Measurements from ENCODE around the gene VOPP1.

The VOPP1 gene

GRCh38 chr7:55534262-55534915 is 37.9 kb downstream of the VOPP1 start:
- Histone ChIP-seq H3K4me1 (ENCODE audit: control insufficient read depth, insufficient read depth, low read length) (peaks cover 9% of the 10 kb centered on the region), H3K27me3 (ENCODE audit: control insufficient read depth, insufficient read depth, low read length, poor library complexity, severe bottlenecking) (no peaks in the 10 kb centered on the region), H3K4me3 (ENCODE audit: insufficient read depth, low read depth, low read length) (no peak overlapping the region), H3K36me3 (ENCODE audit: control insufficient read depth, insufficient read depth, low read length) (no peaks in the 10 kb centered on the region), H3K9me3 (ENCODE audit: control insufficient read depth, low read length) (no peaks in the 10 kb centered on the region), H3K27ac (ENCODE audit: insufficient read depth, low read depth, low read length, poor library complexity, severe bottlenecking) (no peak overlapping the region)
- WGBS, 2 experiments, result 82 to 89% methylated on average over 8 of the region's 8 CpGs

GRCh38 chr7:55533729-55534080 is 38.6 kb downstream of the VOPP1 start:
- Histone ChIP-seq H3K27me3 (ENCODE audit: control insufficient read depth, insufficient read depth, low read length, poor library complexity, severe bottlenecking) (no peaks in the 10 kb centered on the region), H3K4me3 (ENCODE audit: insufficient read depth, low read depth, low read length) (no peak overlapping the region), H3K4me1 (ENCODE audit: control insufficient read depth, insufficient read depth, low read length) (peaks cover 9% of the 10 kb centered on the region), H3K36me3 (ENCODE audit: control insufficient read depth, insufficient read depth, low read length) (no peaks in the 10 kb centered on the region), H3K27ac (ENCODE audit: insufficient read depth, low read depth, low read length, poor library complexity, severe bottlenecking) (no peak overlapping the region), H3K9me3 (ENCODE audit: control insufficient read depth, low read length) (no peaks in the 10 kb centered on the region)
- 83 to 100% methylated on average over 1 to 2 of the region's 2 CpGs for WGBS, 2 experiments

GRCh38 chr7:55533050-55533728 is 39.1 kb downstream of the VOPP1 start:
- Histone ChIP-seq H3K36me3 (ENCODE audit: control insufficient read depth, insufficient read depth, low read length) (no peaks in the 10 kb centered on the region), H3K9me3 (ENCODE audit: control insufficient read depth, low read length) (no peaks in the 10 kb centered on the region), H3K27ac (ENCODE audit: insufficient read depth, low read depth, low read length, poor library complexity, severe bottlenecking) (no peak overlapping the region), H3K4me1 (ENCODE audit: control insufficient read depth, insufficient read depth, low read length) (peaks cover 9% of the 10 kb centered on the region), H3K4me3 (ENCODE audit: insufficient read depth, low read depth, low read length) (no peak overlapping the region), H3K27me3 (ENCODE audit: control insufficient read depth, insufficient read depth, low read length, poor library complexity, severe bottlenecking) (no peaks in the 10 kb centered on the region)
- 79 to 89% methylated on average over 4 of the region's 4 CpGs for WGBS, 2 experiments

GRCh38 chr7:55532150-55532917 is 40.0 kb downstream of the VOPP1 start:
- Histone ChIP-seq H3K4me3 (ENCODE audit: insufficient read depth, low read depth, low read length) (no peak overlapping the region), H3K9me3 (ENCODE audit: control insufficient read depth, low read length) (no peaks in the 10 kb centered on the region), H3K27me3 (ENCODE audit: control insufficient read depth, insufficient read depth, low read length, poor library complexity, severe bottlenecking) (no peaks in the 10 kb centered on the region), H3K36me3 (ENCODE audit: control insufficient read depth, insufficient read depth, low read length) (no peaks in the 10 kb centered on the region), H3K27ac (ENCODE audit: insufficient read depth, low read depth, low read length, poor library complexity, severe bottlenecking) (no peak overlapping the region), H3K4me1 (ENCODE audit: control insufficient read depth, insufficient read depth, low read length) (peaks cover 8% of the 10 kb centered on the region)
- WGBS, 2 experiments, result 91 to 96% methylated on average over 7 to 8 of the region's 8 CpGs

GRCh38 chr7:55531536-55531935 is 40.8 kb downstream of the VOPP1 start:
- no peaks in the 10 kb centered on the region for H3K36me3 ChIP-seq (ENCODE audit: control insufficient read depth, insufficient read depth, low read length)
- 86 to 98% methylated on average over 5 of the region's 5 CpGs for WGBS, 2 experiments
- H3K4me1 ChIP-seq (ENCODE audit: control insufficient read depth, insufficient read depth, low read length), result peaks cover 10% of the 10 kb centered on the region
- H3K9me3 ChIP-seq (ENCODE audit: control insufficient read depth, low read length), result no peaks in the 10 kb centered on the region
- H3K27me3 ChIP-seq (ENCODE audit: control insufficient read depth, insufficient read depth, low read length, poor library complexity, severe bottlenecking), result no peaks in the 10 kb centered on the region
- no peak overlapping the region for H3K4me3 ChIP-seq (ENCODE audit: insufficient read depth, low read depth, low read length)
- H3K27ac ChIP-seq (ENCODE audit: insufficient read depth, low read depth, low read length, poor library complexity, severe bottlenecking), result no peak overlapping the region

GRCh38 chr7:55527307-55527706 is 45.0 kb downstream of the VOPP1 start:
- Histone ChIP-seq H3K27ac (ENCODE audit: insufficient read depth, low read depth, low read length, poor library complexity, severe bottlenecking) (no peak overlapping the region), H3K4me3 (ENCODE audit: insufficient read depth, low read depth, low read length) (no peak overlapping the region), H3K36me3 (ENCODE audit: control insufficient read depth, insufficient read depth, low read length) (no peaks in the 10 kb centered on the region), H3K4me1 (ENCODE audit: control insufficient read depth, insufficient read depth, low read length) (peaks cover 11% of the 10 kb centered on the region), H3K9me3 (ENCODE audit: control insufficient read depth, low read length) (no peaks in the 10 kb centered on the region), H3K27me3 (ENCODE audit: control insufficient read depth, insufficient read depth, low read length, poor library complexity, severe bottlenecking) (no peaks in the 10 kb centered on the region)
- 41 to 42% methylated on average over 4 of the region's 4 CpGs for WGBS, 2 experiments

- Histone ChIP-seq H3K36me3 (ENCODE audit: control insufficient read depth, insufficient read depth, low read length) (no peaks in the 10 kb centered on the region), H3K4me3 (ENCODE audit: insufficient read depth, low read depth, low read length) (no peak overlapping the region), H3K27me3 (ENCODE audit: control insufficient read depth, insufficient read depth, low read length, poor library complexity, severe bottlenecking) (no peaks in the 10 kb centered on the region), H3K9me3 (ENCODE audit: control insufficient read depth, low read length) (no peaks in the 10 kb centered on the region), H3K4me1 (ENCODE audit: control insufficient read depth, insufficient read depth, low read length) (peaks cover 15% of the 10 kb centered on the region), H3K27ac (ENCODE audit: insufficient read depth, low read depth, low read length, poor library complexity, severe bottlenecking) (no peak overlapping the region)
- WGBS, 2 experiments, result 35 to 38% methylated on average over 5 of the region's 5 CpGs
Measured at GRCh38 chr7:55526770-55527169, 45.5 kb downstream of the VOPP1 start.

GRCh38 chr7:55526329-55526728 is 46.0 kb downstream of the VOPP1 start:
- no peaks in the 10 kb centered on the region for H3K36me3 ChIP-seq (ENCODE audit: control insufficient read depth, insufficient read depth, low read length)
- no peaks in the 10 kb centered on the region for H3K27me3 ChIP-seq (ENCODE audit: control insufficient read depth, insufficient read depth, low read length, poor library complexity, severe bottlenecking)
- peaks cover 20% of the 10 kb centered on the region for H3K4me1 ChIP-seq (ENCODE audit: control insufficient read depth, insufficient read depth, low read length)
- no peaks in the 10 kb centered on the region for H3K9me3 ChIP-seq (ENCODE audit: control insufficient read depth, low read length)
- 89 to 92% methylated on average over 4 of the region's 4 CpGs for WGBS, 2 experiments
- H3K4me3 ChIP-seq (ENCODE audit: insufficient read depth, low read depth, low read length), result no peak overlapping the region
- H3K27ac ChIP-seq (ENCODE audit: insufficient read depth, low read depth, low read length, poor library complexity, severe bottlenecking), result no peak overlapping the region

- Histone ChIP-seq H3K27me3 (ENCODE audit: control insufficient read depth, insufficient read depth, low read length, poor library complexity, severe bottlenecking) (no peaks in the 10 kb centered on the region), H3K4me1 (ENCODE audit: control insufficient read depth, insufficient read depth, low read length) (peaks cover 20% of the 10 kb centered on the region), H3K36me3 (ENCODE audit: control insufficient read depth, insufficient read depth, low read length) (no peaks in the 10 kb centered on the region), H3K27ac (ENCODE audit: insufficient read depth, low read depth, low read length, poor library complexity, severe bottlenecking) (no peak overlapping the region), H3K9me3 (ENCODE audit: control insufficient read depth, low read length) (no peaks in the 10 kb centered on the region), H3K4me3 (ENCODE audit: insufficient read depth, low read depth, low read length) (no peak overlapping the region)
- 89 to 90% methylated on average over 21 of the region's 21 CpGs for WGBS, 2 experiments
Measured at GRCh38 chr7:55524558-55525310, 47.6 kb downstream of the VOPP1 start.

GRCh38 chr7:55523366-55523765 is 48.9 kb downstream of the VOPP1 start:
- WGBS, 2 experiments, result 86 to 91% methylated on average over 2 of the region's 2 CpGs
- Histone ChIP-seq H3K27ac (ENCODE audit: insufficient read depth, low read depth, low read length, poor library complexity, severe bottlenecking) (no peak overlapping the region), H3K9me3 (ENCODE audit: control insufficient read depth, low read length) (no peaks in the 10 kb centered on the region), H3K27me3 (ENCODE audit: control insufficient read depth, insufficient read depth, low read length, poor library complexity, severe bottlenecking) (no peaks in the 10 kb centered on the region), H3K36me3 (ENCODE audit: control insufficient read depth, insufficient read depth, low read length) (no peaks in the 10 kb centered on the region), H3K4me3 (ENCODE audit: insufficient read depth, low read depth, low read length) (no peak overlapping the region), H3K4me1 (ENCODE audit: control insufficient read depth, insufficient read depth, low read length) (peaks cover 20% of the 10 kb centered on the region)

Measured in ectodermal cell (in vitro differentiated cells).